ENCODE data around the gene PAN2. TPM values are rescaled to one million over a fixed set of nuclear protein-coding genes. Genes with fewer than 3 reads are reported as not detected.
"Not testable (repeated sequence)": the region's sequence is repeated elsewhere in the genome, so short reads cannot be mapped to it uniquely, and the experiment has no call there.

The PAN2 gene
- total and polyA plus RNA-seq, 2 donors from 2014 or later, result 27.1 to 83.0 TPM

- no peak overlapping the region for H3K27ac ChIP-seq (ENCODE audit: low read depth in 2 of 2, low read length in 2 of 2)
These were observed 51.8 kb downstream of the PAN2 start for GRCh38 chr12:56282030-56282429.

GRCh38 chr12:56280849-56281248, 53.0 kb downstream of the PAN2 start:
- no peak overlapping the region for H3K27ac ChIP-seq (ENCODE audit: low read depth in 2 of 2, low read length in 2 of 2)
- DNase-seq (no peak), FAIRE-seq (no peak)
- H3K9ac ChIP-seq (ENCODE audit: low read length in 3 of 3), result no peak overlapping the region
- no peaks in the 10 kb centered on the region for H3K27me3 ChIP-seq (ENCODE audit: control insufficient read depth, insufficient read depth, low read length)
- no peak for TF ChIP-seq CTCF (IDR thresholded peaks at IDR 0.05; ENCODE audit: borderline replicate concordance, extremely low read depth, insufficient read depth)
- no peak overlapping the region for H3K4me3 ChIP-seq (ENCODE audit: low read length in 3 of 3)
- peaks cover 13 to 61% (median 26%) of the 10 kb centered on the region in 3 donors for H3K36me3 ChIP-seq (ENCODE audit: control insufficient read depth in 2 of 3, insufficient read depth in 3 of 3, low read length in 3 of 3)
- no peaks in the 10 kb centered on the region for H3K4me1 ChIP-seq (ENCODE audit: control insufficient read depth in 2 of 3, insufficient read depth in 2 of 3, low read depth in 1 of 3, low read length in 3 of 3)
- no peaks in the 10 kb centered on the region for H3K9me3 ChIP-seq (ENCODE audit: control insufficient read depth in 2 of 3, insufficient read depth in 1 of 3, low read length in 3 of 3)
- intact Hi-C loops (cut with DNase I), result no loop called here

More at GRCh38 chr12:56282030-56282429, 51.8 kb downstream of the PAN2 start:
- Histone ChIP-seq H3K4me3 (ENCODE audit: low read length in 3 of 3) (no peak overlapping the region), H3K4me1 (ENCODE audit: control insufficient read depth in 2 of 3, insufficient read depth in 2 of 3, low read depth in 1 of 3, low read length in 3 of 3) (no peaks in the 10 kb centered on the region), H3K9ac (ENCODE audit: low read length in 3 of 3) (no peak overlapping the region), H3K27me3 (ENCODE audit: control insufficient read depth, insufficient read depth, low read length) (no peaks in the 10 kb centered on the region), H3K9me3 (ENCODE audit: control insufficient read depth in 2 of 3, insufficient read depth in 1 of 3, low read length in 3 of 3) (no peaks in the 10 kb centered on the region), H3K36me3 (ENCODE audit: control insufficient read depth in 2 of 3, insufficient read depth in 3 of 3, low read length in 3 of 3) (peaks cover 12 to 56% (median 22%) of the 10 kb centered on the region in 3 donors)
- DNase-seq, result no peak
- no peak for TF ChIP-seq CTCF (IDR thresholded peaks at IDR 0.05; ENCODE audit: borderline replicate concordance, extremely low read depth, insufficient read depth)
- intact Hi-C loops (cut with DNase I), result no loop called here
- no peak for FAIRE-seq

GRCh38 chr12:56278905-56279304, 54.9 kb downstream of the PAN2 start:
- Histone ChIP-seq H3K9me3 (ENCODE audit: control insufficient read depth in 2 of 3, insufficient read depth in 1 of 3, low read length in 3 of 3) (no peaks in the 10 kb centered on the region), H3K36me3 (ENCODE audit: control insufficient read depth in 2 of 3, insufficient read depth in 3 of 3, low read length in 3 of 3) (peaks cover 10 to 69% (median 38%) of the 10 kb centered on the region in 3 donors), H3K27me3 (ENCODE audit: control insufficient read depth, insufficient read depth, low read length) (no peaks in the 10 kb centered on the region), H3K4me3 (ENCODE audit: low read length in 3 of 3) (no peak overlapping the region), H3K4me1 (ENCODE audit: control insufficient read depth in 2 of 3, insufficient read depth in 2 of 3, low read depth in 1 of 3, low read length in 3 of 3) (no peaks in the 10 kb centered on the region), H3K27ac (ENCODE audit: low read depth in 2 of 2, low read length in 2 of 2) (no peak overlapping the region), H3K9ac (ENCODE audit: low read length in 3 of 3) (no peak overlapping the region)
- DNase-seq (no peak), FAIRE-seq (no peak)
- intact Hi-C loops (cut with DNase I), result no loop called here
- TF ChIP-seq CTCF (IDR thresholded peaks at IDR 0.05; ENCODE audit: borderline replicate concordance, extremely low read depth, insufficient read depth), result no peak

GRCh38 chr12:56274299-56274698, 59.5 kb downstream of the PAN2 start:
- Histone ChIP-seq H3K4me1 (ENCODE audit: control insufficient read depth in 2 of 3, insufficient read depth in 2 of 3, low read depth in 1 of 3, low read length in 3 of 3) (no peaks in the 10 kb centered on the region), H3K27ac (ENCODE audit: low read depth in 2 of 2, low read length in 2 of 2) (no peak overlapping the region), H3K4me3 (ENCODE audit: low read length in 3 of 3) (no peak overlapping the region), H3K9me3 (ENCODE audit: control insufficient read depth in 2 of 3, insufficient read depth in 1 of 3, low read length in 3 of 3) (no peaks in the 10 kb centered on the region), H3K36me3 (ENCODE audit: control insufficient read depth in 2 of 3, insufficient read depth in 3 of 3, low read length in 3 of 3) (peaks cover 9 to 55% (median 34%) of the 10 kb centered on the region in 3 donors), H3K9ac (ENCODE audit: low read length in 3 of 3) (no peak overlapping the region), H3K27me3 (ENCODE audit: control insufficient read depth, insufficient read depth, low read length) (no peaks in the 10 kb centered on the region)
- intact Hi-C loops (cut with DNase I), result no loop called here
- no peak for TF ChIP-seq CTCF (IDR thresholded peaks at IDR 0.05; ENCODE audit: borderline replicate concordance, extremely low read depth, insufficient read depth)
- FAIRE-seq (no peak), DNase-seq (no peak)

- FAIRE-seq; intact Hi-C loops (cut with DNase I): not testable (repeated sequence)
These were observed 61.3 kb downstream of the PAN2 start for GRCh38 chr12:56272468-56272867.

More at GRCh38 chr12:56272468-56272867, 61.3 kb downstream of the PAN2 start:
- H3K27me3 ChIP-seq (ENCODE audit: control insufficient read depth, insufficient read depth, low read length); DNase-seq; H3K4me1 ChIP-seq (ENCODE audit: control insufficient read depth in 2 of 3, insufficient read depth in 2 of 3, low read depth in 1 of 3, low read length in 3 of 3); H3K27ac ChIP-seq (ENCODE audit: low read depth in 2 of 2, low read length in 2 of 2); H3K4me3 ChIP-seq (ENCODE audit: low read length in 3 of 3); H3K9me3 ChIP-seq (ENCODE audit: control insufficient read depth in 2 of 3, insufficient read depth in 1 of 3, low read length in 3 of 3); H3K9ac ChIP-seq (ENCODE audit: low read length in 3 of 3): not testable (repeated sequence)
- peaks cover 9 to 42% (median 33%) of the 10 kb centered on the region in 3 donors for H3K36me3 ChIP-seq (ENCODE audit: control insufficient read depth in 2 of 3, insufficient read depth in 3 of 3, low read length in 3 of 3)

All from kidney (tissue), 14 donors.